ENCODE data around the gene S100A12. TPM values are rescaled to one million over a fixed set of nuclear protein-coding genes. Genes with fewer than 3 reads are reported as not detected.
A peak's percentile ranks its signal among the peaks of the same experiment; 100 is the strongest.
"Not testable (repeated sequence)": the region's sequence is repeated elsewhere in the genome, so short reads cannot be mapped to it uniquely, and the experiment has no call there.

Gene S100A12
- polyA plus RNA-seq (2014; cell fraction: cytosol; rRNA removed) = not detected in 2 replicates
- polyA plus RNA-seq (2014; cell fraction: nucleus; rRNA removed) = not detected in 2 replicates

DNA sequence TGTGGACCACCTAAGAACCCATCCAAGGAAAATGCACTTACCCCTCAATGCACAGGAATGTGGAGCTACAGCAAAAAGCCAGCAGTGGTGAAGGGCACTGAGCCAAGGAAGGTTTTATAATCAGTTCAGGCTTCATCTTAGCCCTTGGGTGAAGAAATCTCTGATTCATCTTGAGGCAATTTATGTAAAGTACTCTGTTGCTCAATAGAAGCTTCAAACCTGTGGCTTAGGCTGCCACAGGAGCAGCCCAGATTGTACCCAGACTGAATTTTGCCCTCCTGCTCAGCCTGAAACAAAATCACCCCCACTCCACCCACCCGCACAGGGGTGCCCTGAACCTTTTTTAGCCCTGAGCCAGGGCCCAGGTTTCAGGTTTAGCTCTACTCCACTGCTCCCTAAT is at the start of gene S100A12:
TSS of gene S100A12 (minus strand) at position 111 of the 400 bp plus-strand sequence. CDS start 1,029 bp downstream, outside the sequence.
- DNase-seq (ENCODE audit: low spot score) = no peak

GRCh38 chr1:153422450-153423068 is 47.1 kb upstream of the S100A12 start:
- peak; percentile 28 for DNase-seq (ENCODE audit: low spot score)

- DNase-seq (ENCODE audit: low spot score) = no peak
Observed at GRCh38 chr1:153420306-153420705, 44.9 kb upstream of the S100A12 start.

GRCh38 chr1:153419436-153419793 is 44.0 kb upstream of the S100A12 start:
- DNase-seq (ENCODE audit: low spot score) = not testable (repeated sequence)

DNA sequence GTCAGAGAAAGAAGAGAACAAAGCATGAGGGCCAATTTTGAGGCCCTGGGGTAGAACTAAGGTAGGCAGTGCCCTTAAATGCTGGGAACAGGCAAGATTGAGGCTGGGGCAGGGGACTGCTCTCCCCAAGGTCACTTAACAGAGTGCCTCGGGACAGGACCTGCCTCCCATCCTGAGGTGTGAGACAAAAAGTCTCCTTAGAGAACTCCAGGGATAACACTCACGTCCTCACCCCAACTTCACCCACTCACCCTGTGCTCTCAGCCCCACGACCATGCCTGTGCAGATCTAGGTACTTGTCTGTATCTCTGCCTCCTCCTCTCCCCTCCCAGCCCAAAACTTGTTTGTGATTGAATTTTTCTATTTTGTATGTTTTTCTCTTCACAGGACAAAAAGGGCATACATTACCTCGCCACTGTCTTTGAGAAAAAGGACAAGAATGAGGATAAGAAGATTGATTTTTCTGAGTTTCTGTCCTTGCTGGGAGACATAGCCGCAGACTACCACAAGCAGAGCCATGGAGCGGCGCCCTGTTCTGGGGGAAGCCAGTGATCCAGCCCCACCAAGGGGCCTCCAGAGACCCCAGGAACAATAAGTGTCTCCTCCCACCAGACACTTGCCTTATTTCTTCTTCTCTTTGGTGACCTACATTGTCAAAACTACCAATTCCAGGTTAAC is 43.5 kb upstream of the S100A12 start:
- not testable (repeated sequence) for DNase-seq (ENCODE audit: low spot score)

DNA sequence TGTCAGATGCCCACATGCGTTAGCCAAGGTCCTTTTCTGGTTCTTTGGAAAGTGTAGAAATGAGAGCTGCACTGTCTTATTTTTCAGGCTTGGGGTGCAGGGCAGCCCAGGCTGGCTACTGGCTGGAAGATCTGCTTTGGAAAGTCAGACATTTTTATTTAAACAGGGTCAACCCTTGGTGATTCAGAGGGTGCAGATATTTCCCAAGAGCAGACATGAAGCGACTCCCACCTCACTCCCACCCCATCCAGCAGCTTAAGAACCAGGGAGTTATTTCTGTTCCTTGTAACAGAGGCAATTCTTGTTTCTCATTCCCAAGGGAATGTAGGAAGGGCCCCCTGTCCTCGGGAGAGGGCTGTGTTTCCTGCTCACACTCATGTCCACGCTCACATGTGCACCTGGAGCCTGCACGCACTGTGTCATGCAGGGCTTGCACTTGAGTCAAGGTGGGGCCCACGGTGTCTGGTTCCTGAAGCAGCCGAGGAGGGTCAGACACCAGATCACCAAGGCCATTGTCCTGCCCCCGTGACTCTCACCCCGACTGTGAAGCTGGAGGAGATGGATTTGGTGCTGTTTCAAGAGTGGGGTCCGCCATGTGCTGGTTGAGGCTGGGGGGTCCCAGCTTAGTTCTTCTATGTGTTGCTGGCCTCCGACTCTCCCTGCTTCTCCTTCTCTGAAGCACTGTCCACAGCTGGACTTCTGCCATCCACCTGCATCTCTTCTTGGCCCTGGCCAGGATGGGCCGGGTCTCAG is 41.9 kb upstream of the S100A12 start:
- DNase-seq (ENCODE audit: low spot score) = no peak

DNA sequence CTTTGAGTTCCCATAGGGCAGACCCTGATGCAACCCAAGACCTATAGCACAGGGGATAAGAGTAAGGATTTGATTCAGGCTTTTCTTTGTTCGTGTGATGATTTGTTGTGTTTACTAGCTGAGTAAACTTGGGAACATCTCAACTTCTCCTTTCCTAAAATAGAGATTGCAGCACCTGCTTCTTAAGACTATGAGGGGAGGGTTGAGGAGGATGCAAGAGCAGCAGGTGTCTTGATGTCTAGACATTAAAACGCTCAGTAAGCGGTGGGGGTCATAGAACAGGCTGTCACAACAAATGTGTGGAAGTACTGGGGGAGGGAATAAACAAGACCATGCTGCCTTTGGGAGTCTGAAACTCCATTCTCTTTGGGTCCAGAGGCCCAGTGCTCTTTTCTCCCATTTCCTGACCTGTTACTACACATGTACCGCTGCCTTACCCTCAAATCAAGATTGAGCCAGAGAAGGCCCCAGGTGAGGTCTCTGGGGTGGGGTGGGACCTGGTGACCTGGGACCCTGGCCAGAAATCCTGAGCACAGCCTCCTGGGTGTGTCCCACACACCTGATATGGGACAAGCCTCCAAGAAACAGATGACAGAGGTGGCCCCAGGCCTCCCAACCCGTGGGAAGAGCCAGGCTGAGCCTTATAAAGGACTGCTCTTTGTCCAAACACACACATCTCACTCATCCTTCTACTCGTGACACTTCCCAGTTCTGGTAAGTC is 40.6 kb upstream of the S100A12 start, which contains the start of gene S100A7A:
TSS of gene S100A7A (plus strand) at position 671 of the 721 bp plus-strand sequence. CDS start 1,563 bp downstream, outside the sequence.
- DNase-seq (ENCODE audit: low spot score) = no peak

DNA sequence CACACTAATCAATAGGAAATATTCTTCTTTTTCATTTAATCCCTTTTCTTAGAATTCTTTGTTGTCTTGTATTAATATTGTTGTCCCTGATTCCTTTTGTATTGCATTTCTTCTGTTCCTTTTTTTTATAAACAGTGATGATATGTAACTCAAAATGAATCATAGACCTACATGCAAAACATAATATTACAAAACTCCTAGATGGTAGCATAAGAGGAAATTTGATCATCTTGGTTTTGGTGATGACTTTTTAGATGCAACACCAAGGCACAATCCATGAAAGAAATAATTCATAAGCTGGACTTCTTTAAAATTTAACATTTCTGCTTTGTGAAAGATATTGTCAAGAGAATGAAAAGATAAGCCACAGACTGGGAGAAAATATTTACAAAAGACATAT is 38.5 kb upstream of the S100A12 start:
- DNase-seq (ENCODE audit: low spot score) = not testable (repeated sequence)

DNA sequence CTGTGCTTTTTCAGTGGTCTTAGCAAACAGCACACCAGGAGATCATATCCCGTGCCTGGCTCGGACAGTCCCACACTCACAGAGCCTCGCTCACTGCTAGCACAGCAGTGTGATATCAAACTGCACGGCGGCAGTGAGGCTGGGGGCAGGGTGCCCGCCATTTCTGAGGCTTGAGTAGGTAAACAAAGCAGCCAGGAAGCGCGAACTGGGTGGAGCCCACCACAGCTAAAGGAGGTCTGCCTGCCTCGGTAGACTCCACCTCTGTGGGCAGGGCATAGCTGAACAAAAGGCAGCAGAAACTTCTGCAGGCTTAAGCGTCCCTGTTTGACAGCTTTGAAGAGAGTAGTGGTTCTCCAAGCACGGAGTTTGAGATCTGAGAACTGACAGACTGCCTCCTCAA is 31.9 kb upstream of the S100A12 start:
- not testable (repeated sequence) for DNase-seq (ENCODE audit: low spot score)

DNA sequence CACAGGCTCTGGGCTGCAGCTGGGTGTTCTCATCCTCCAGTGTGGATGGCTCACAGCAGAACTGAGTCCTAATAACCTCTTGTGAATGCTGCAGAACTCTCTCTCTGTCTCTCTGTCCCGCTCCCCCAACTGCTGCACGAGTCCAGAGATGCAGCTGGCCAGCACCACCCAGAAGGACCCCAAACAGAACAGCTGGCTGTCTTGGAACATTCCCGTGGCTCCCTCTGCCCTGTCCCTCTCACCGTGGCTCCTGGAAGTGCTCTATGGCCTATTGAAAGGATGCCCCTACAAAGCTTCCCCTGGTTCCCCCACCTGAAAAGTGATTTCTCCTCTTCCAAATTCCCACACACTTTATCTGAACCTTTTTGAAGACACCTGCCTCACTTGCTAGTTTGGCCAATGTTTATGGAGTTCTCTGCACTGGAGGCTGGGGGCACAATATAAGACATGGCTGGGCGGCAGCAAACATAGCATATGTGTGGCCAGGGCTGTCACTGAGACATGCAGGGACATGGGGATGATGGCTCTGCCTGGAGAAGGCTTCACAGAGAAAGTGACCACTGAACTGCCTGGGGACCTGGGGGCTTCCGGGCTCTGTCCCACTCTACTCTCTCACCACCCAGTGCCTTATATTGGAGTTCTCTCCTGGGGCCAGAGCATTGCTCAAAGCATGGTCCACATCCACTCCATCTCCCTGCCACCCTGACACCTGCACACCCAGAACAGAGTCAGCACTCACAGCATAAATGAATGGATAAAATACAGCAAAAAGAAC is 30.6 kb upstream of the S100A12 start:
- not testable (repeated sequence) for DNase-seq (ENCODE audit: low spot score)

GRCh38 chr1:153404768-153405167 is 29.3 kb upstream of the S100A12 start:
- DNase-seq (ENCODE audit: low spot score) = no peak

- no peak for DNase-seq (ENCODE audit: low spot score)
Observed at GRCh38 chr1:153404086-153404635, 28.7 kb upstream of the S100A12 start.

DNA sequence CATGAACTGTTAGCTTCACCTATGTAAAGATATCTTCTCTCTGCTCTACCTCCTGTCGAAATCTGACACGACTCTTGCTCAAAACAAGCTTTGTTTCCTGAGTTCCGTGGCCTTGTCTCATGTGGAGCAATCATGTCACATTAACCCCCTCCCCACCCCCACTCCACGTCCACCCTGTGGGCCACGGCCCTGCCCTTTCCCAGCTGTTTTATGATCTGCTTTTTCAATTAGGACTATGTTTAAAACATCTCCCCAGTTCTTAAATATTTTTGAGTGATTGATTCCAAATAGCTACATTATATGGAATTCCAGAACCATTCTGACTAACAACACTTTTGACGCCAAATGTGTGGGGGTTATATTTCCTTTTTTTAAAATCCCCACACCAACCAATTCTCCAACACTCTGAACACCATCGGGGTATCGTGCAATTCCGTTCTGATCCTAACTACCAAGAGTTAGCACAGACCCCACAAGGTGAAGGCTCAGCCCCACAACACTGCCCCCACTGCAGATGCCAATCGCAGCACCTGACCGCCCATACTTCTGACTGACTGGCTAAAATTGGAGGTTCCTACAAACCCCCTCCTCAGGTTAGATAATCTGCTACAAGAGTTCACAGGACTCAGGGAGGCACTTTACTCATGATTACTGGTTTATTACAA is 28.1 kb upstream of the S100A12 start:
- DNase-seq (ENCODE audit: low spot score) = no peak

GRCh38 chr1:153402226-153402625 is 26.8 kb upstream of the S100A12 start:
- DNase-seq (ENCODE audit: low spot score) = no peak

DNA sequence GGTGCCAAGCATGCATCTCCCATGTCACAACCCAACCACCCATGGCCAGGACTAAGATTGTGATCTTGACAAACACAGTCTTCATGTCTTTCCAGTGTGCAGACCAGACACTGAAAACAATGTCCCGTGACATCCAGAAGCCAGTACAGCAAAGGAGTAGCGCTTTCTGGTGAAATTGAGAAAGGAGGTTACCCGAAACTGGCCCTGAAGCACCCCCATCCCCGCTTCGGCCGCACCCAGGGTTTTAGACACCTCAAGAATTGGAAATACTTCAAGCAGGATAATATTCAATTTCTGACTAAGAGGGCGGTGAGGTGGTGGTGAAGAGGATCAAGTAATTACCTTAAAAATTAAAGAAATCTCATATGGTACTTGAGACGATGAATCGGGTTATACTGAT is 26.0 kb upstream of the S100A12 start:
- DNase-seq (ENCODE audit: low spot score) = no peak

DNA sequence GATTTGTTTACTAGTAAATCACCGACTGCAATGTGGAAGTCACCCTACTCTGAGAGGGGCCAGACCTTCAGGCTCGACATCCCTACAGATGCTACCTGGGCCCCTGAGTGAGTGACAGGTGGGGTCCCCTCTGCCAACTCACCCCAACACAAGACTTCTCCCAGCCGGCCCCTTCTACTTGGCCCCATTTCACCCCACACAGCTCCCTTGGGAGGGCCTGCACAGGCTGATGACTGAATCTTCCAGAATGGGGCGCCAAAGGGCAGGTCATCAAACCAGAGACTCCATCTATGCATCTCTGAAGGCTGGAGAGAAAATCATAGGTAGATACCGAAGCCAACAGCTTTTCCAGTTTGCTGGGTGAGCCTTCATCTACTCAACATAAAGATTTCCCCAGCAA is 24.8 kb upstream of the S100A12 start:
- DNase-seq (ENCODE audit: low spot score) = no peak

DNA sequence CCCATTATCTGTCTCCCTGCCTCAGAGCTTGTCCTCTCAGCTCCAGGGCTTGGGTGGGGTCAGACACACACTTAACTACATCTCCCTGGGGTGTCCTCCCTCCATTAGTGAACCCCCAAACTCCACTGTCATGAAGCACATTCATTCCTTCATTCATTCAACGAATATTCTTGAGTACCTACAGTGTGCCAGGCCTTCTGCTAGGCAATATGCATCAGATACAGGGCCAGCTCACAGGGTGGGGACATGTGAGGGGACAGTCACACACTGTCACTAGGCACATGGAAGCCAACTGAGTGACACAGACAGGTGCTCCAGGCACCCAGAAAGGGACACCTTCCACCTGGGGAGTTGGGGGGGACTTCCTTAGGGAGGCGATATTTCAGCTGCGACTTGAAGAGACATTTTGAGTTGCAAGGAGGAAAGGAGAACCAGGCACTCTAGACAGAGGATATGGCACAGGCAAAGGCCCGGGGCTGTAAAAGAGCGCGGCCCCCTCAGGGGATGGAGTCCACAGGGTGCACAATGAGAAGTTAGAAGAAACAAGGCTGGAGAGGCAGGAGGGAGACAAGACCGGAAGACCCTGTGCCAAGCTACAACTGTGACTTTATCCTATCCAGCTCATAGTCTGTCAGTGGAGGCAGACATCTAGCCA is 24.1 kb upstream of the S100A12 start:
- no peak for DNase-seq (ENCODE audit: low spot score)

GRCh38 chr1:153397924-153398651 is 22.7 kb upstream of the S100A12 start:
- DNase-seq (ENCODE audit: low spot score) = no peak

All from SK-N-DZ (cell line).